SK-N-SH (cell line): ENCODE measurements around the gene CEACAM16. TPM values are rescaled to one million over a fixed set of nuclear protein-coding genes. Genes with fewer than 3 reads are reported as not detected.

ENCODE experiments used
- CTCF ChIA-PET: fragments of 300-600, 350-600 bp; formaldehyde crosslinking; extraction: SDS; loops from one replicate; lab custom pipeline; 2021; lab: Yijun Ruan, JAX
- POLR2A ChIA-PET: fragments of 350-600 bp; sonication (Branson Sonifier 250); formaldehyde crosslinking; extraction: SDS; loops from one replicate; lab custom pipeline; 2020; ENCODE audit warnings: antibody characterized with exemption, inconsistent platforms; lab: Yijun Ruan, JAX
- DNase-seq: peaks from one replicate; pipeline ENCODE4 v3.0.0; 2012
- H2AFZ ChIP-seq: fragments of 200-600 bp; sonication (generic); 2 replicates; pipeline ENCODE4 v1.8.1; 2016; ENCODE audit warnings: antibody characterized with exemption, mild to moderate bottlenecking, low read depth
- H3F3A ChIP-seq: fragments of 200-600 bp; sonication (generic); replicated peaks from 2 replicates; pipeline ENCODE3; 2016; ENCODE audit warnings: antibody characterized with exemption, mild to moderate bottlenecking; ENCODE audit not compliant: insufficient read depth
- H3K27ac ChIP-seq, 2 experiments: fragments of 200-500 bp in 1 of 2; fragments of 200-600 bp in 1 of 2; sonication (Bioruptor generic) in 1 of 2; sonication (generic), shearing (Covaris generic) in 1 of 2; 2 replicates each; pipeline versions ENCODE4 v1.5.1 to v1.6.1; 2014 to 2016; ENCODE audit warnings: low read depth in 2 of 2, inconsistent platforms in 1 of 2, low read length in 1 of 2, mild to moderate bottlenecking in 1 of 2, mixed read lengths in 1 of 2
- H3K27me3 ChIP-seq: fragments of 200-600 bp; sonication (generic), shearing (Covaris generic); 2 replicates; pipeline ENCODE4 v1.6.1; 2016; ENCODE audit warnings: mixed run types; ENCODE audit not compliant: insufficient read depth
- H3K36me3 ChIP-seq, 2 experiments: fragments of 200-500 bp in 1 of 2; fragments of 200-600 bp in 1 of 2; sonication (Bioruptor generic) in 1 of 2; sonication (generic) in 1 of 2; replicated peaks in 1 of 2; 2 replicates each; pipeline versions ENCODE3 to v1.5.1; 2014 to 2016; ENCODE audit warnings: low read length in 1 of 2, mild to moderate bottlenecking in 1 of 2; ENCODE audit not compliant: insufficient read depth in 2 of 2, control insufficient read depth in 1 of 2
- H3K4me1 ChIP-seq, 2 experiments: fragments of 200-500 bp in 1 of 2; fragments of 200-600 bp in 1 of 2; sonication (Bioruptor generic) in 1 of 2; sonication (generic), shearing (Covaris generic) in 1 of 2; 2 replicates each; pipeline versions ENCODE4 v1.5.1 to v1.6.1; 2014 to 2016; ENCODE audit warnings: low read depth in 1 of 2, low read length in 1 of 2, mixed run types in 1 of 2; ENCODE audit not compliant: insufficient read depth in 2 of 2, control insufficient read depth in 1 of 2
- H3K4me2 ChIP-seq: fragments of 200-600 bp; sonication (generic), shearing (Covaris generic); 2 replicates; pipeline ENCODE4 v1.6.1; 2017; ENCODE audit warnings: mixed run types
- H3K4me3 ChIP-seq, 2 experiments: fragments of 200-500 bp in 1 of 2; fragments of 200-600 bp in 1 of 2; sonication (Bioruptor generic) in 1 of 2; sonication (generic), shearing (Covaris generic) in 1 of 2; 2 replicates each; pipeline versions ENCODE4 v1.5.1 to v1.8.1; 2014 to 2016; ENCODE audit warnings: low read depth in 2 of 2, inconsistent platforms in 1 of 2, low read length in 1 of 2, mild to moderate bottlenecking in 1 of 2, mixed read lengths in 1 of 2, moderate library complexity in 1 of 2
- H3K79me2 ChIP-seq: fragments of 200-600 bp; sonication (generic); 2 replicates; pipeline ENCODE4 v1.8.1; 2017; ENCODE audit warnings: mild to moderate bottlenecking; ENCODE audit not compliant: insufficient read depth
- H3K9ac ChIP-seq: fragments of 200-600 bp; sonication (generic); 2 replicates; pipeline ENCODE4 v1.6.1; 2017; ENCODE audit warnings: mixed run types
- H3K9me2 ChIP-seq: fragments of 200-600 bp; sonication (generic); 2 replicates; pipeline ENCODE4 v1.6.1; 2017; ENCODE audit warnings: mixed run types
- H3K9me3 ChIP-seq: fragments of 200-600 bp; sonication (generic); 2 replicates; pipeline ENCODE4 v1.6.1; 2017; ENCODE audit warnings: mixed run types, mild to moderate bottlenecking, moderate library complexity
- H4K20me1 ChIP-seq: fragments of 200-600 bp; sonication (generic); 2 replicates; pipeline ENCODE4 v1.6.1; 2017; ENCODE audit warnings: mild to moderate bottlenecking, mixed run types; ENCODE audit not compliant: insufficient read depth
- CHD2 ChIP-seq: fragments of 150-350 bp; IDR thresholded peaks from 2 replicates; pipeline ENCODE4 v1.6.1; 2018; ENCODE audit warnings: low read length; ENCODE audit not compliant: partially characterized antibody
- CTCF ChIP-seq: fragments of 200-600 bp; sonication (generic); IDR thresholded peaks from 2 replicates; pipeline ENCODE4 v1.6.1; 2017; ENCODE audit warnings: antibody characterized with exemption, mild to moderate bottlenecking, moderate library complexity
- ELF1 ChIP-seq: IDR thresholded peaks from 2 replicates; pipeline ENCODE4 v1.4.0; 2012
- EZH2phosphoT487 ChIP-seq: fragments of 200-600 bp; sonication (generic); IDR thresholded peaks from 2 replicates; pipeline ENCODE4 v1.6.1; 2017; ENCODE audit warnings: low read depth, mixed run types, mild to moderate bottlenecking, antibody characterized with exemption, moderate library complexity, borderline replicate concordance
- FOXJ3 ChIP-seq: sonication (generic); formaldehyde crosslinking; IDR thresholded peaks from 2 replicates; pipeline ENCODE4 v1.5.1; 2020; ENCODE audit warnings: mild to moderate bottlenecking, missing genetic modification reagents
- MEF2A ChIP-seq: IDR thresholded peaks from 2 replicates; pipeline ENCODE4 v1.4.0; 2012; ENCODE audit warnings: low read depth, borderline replicate concordance
- NRF1 ChIP-seq: IDR thresholded peaks from 2 replicates; pipeline ENCODE4 v1.6.1; 2012; ENCODE audit warnings: low read depth, mild to moderate bottlenecking, low read length
- POLR2AphosphoS5 ChIP-seq: IDR thresholded peaks from 2 replicates; pipeline ENCODE4 v1.6.1; 2012; ENCODE audit warnings: low read depth, low read length
- RAD21 ChIP-seq: IDR thresholded peaks from 2 replicates; pipeline ENCODE4 v1.6.1; 2012; ENCODE audit warnings: mild to moderate bottlenecking, low read length
- RCOR1 ChIP-seq: fragments of 150-350 bp; IDR thresholded peaks from 2 replicates; pipeline ENCODE4 v1.6.1; 2017; ENCODE audit warnings: antibody characterized with exemption, low read length
- RFX5 ChIP-seq: IDR thresholded peaks from 2 replicates; pipeline ENCODE4 v1.6.1; 2012; ENCODE audit warnings: mild to moderate bottlenecking, improper control_type of control experiment, low read length
- SIN3A ChIP-seq: IDR thresholded peaks from 2 replicates; pipeline ENCODE4 v1.6.1; 2012; ENCODE audit warnings: low read depth, mild to moderate bottlenecking, low read length, moderate library complexity, borderline replicate concordance
- TCF12 ChIP-seq: IDR thresholded peaks from 2 replicates; pipeline ENCODE4 v1.4.0; 2012
- TEAD4 ChIP-seq: IDR thresholded peaks from 2 replicates; pipeline ENCODE4 v1.4.0; 2012; ENCODE audit warnings: mild to moderate bottlenecking, borderline replicate concordance; ENCODE audit not compliant: insufficient read depth
- ZBTB33 ChIP-seq: IDR thresholded peaks from 2 replicates; pipeline ENCODE4 v1.4.0; 2012; ENCODE audit warnings: low read depth, borderline replicate concordance
- WGBS: methylation state at CpG from one replicate; pipeline ENCODE4 v1.1.6; 2017; ENCODE audit warnings: low lambda C conversion rate; 5-methylcytosine and 5-hydroxymethylcytosine counted together
- polyA plus RNA-seq, 3 experiments: library from polyadenylated mRNA; depleted of rRNA; stranded (reverse); fragments of >200 nt; gene quantifications; 2 replicates each; pipeline ENCODE4 v1.2.3, GENCODE V29; 2012

CEACAM16 gene
- polyA plus RNA-seq, 1 of the 3 experiments (the other 2 are of a cell fraction), result not detected

GRCh38 chr19:44725251-44725650 is 26.3 kb downstream of the CEACAM16 start:
- POLR2A ChIA-PET, result no interaction called here
- CTCF ChIA-PET, result interaction anchor here (0.7 to 21.3 kb wide), 18 partner anchors 11 to 227 kb away, joined by 3 to 598 read pairs (median 22); partner anchors contain the start of genes BCAM, BCL3 and CBLC
- no peaks in the 10 kb centered on the region for H4K20me1 ChIP-seq

More at GRCh38 chr19:44725251-44725650, 26.3 kb downstream of the CEACAM16 start:
- H3K4me3 ChIP-seq, result no peak overlapping the region
- H3F3A ChIP-seq, result no peaks in the 10 kb centered on the region
- H3K9me2 ChIP-seq, result no peaks in the 10 kb centered on the region
- peaks cover 0 to 10% of the 10 kb centered on the region in 2 experiments; a peak in 2 of 4 replicates for H3K4me1 ChIP-seq
- H3K27me3 ChIP-seq, result no peaks in the 10 kb centered on the region
- DNase-seq, result no peak
- no peaks in the 10 kb centered on the region for H3K9me3 ChIP-seq
- H3K79me2 ChIP-seq, result no peaks in the 10 kb centered on the region
- TF ChIP-seq FOXJ3 (CRISPR knock-in tag) (no peak), CHD2 (no peak), EZH2phosphoT487 (no peak), RAD21 (no peak), TEAD4 (no peak), NRF1 (no peak), RFX5 (no peak), TCF12 (no peak), MEF2A (no peak), ELF1 (no peak), SIN3A (no peak), CTCF (no peak), RCOR1 (no peak), POLR2AphosphoS5 (no peak), ZBTB33 (no peak)
- H2AFZ ChIP-seq, result no peak overlapping the region
- H3K4me2 ChIP-seq, result no peak overlapping the region
- H3K27ac ChIP-seq, result no peak overlapping the region
- H3K36me3 ChIP-seq, result no peaks in the 10 kb centered on the region
- WGBS, result 24% methylated on average over 17 of the region's 18 CpGs
- no peak overlapping the region for H3K9ac ChIP-seq
